Lung (tissue), 12 donors: ENCODE data around the gene LMF2. TPM values are rescaled to one million over a fixed set of nuclear protein-coding genes. Genes with fewer than 3 reads are reported as not detected.
A peak's percentile ranks its signal among the peaks of the same experiment; 100 is the strongest.

Source experiments
- ATAC-seq: fragments of 200-7000 bp; cut with Tn5 transposase; one replicate; pipeline ENCODE4 v1.9.1; 2020; ENCODE audit warnings: moderate number of reproducible peaks; ENCODE audit not compliant: insufficient read depth, low FRiP score
- DNase-seq, 3 donors: peaks; one replicate each; pipeline ENCODE4 v3.0.0-alpha.2; 2013 to 2017
- H3K27ac ChIP-seq, 2 donors: one replicate each; pipeline ENCODE4 v1.5.1; 2013; ENCODE audit warnings: mild to moderate bottlenecking in 2 of 2, moderate library complexity in 2 of 2, control low read depth in 1 of 2, inconsistent platforms in 1 of 2, low read depth in 1 of 2, low read length in 1 of 2
- H3K27me3 ChIP-seq, 3 donors: one replicate each; pipeline ENCODE4 v1.5.1; 2013; ENCODE audit warnings: low read length in 2 of 3; ENCODE audit not compliant: control insufficient read depth in 3 of 3, insufficient read depth in 3 of 3
- H3K36me3 ChIP-seq, 4 donors: one replicate each; pipeline ENCODE4 v1.5.1; 2013; ENCODE audit warnings: low read length in 4 of 4, mild to moderate bottlenecking in 1 of 4, moderate library complexity in 1 of 4; ENCODE audit not compliant: control insufficient read depth in 4 of 4, insufficient read depth in 4 of 4
- H3K4me1 ChIP-seq, 5 donors: one replicate each; pipeline ENCODE4 v1.5.1; 2013; ENCODE audit warnings: low read length in 5 of 5, mild to moderate bottlenecking in 2 of 5, moderate library complexity in 1 of 5; ENCODE audit not compliant: control insufficient read depth in 5 of 5, insufficient read depth in 5 of 5
- H3K4me3 ChIP-seq: one replicate; pipeline ENCODE4 v1.5.1; 2013; ENCODE audit warnings: mild to moderate bottlenecking, control low read depth, moderate library complexity
- H3K9ac ChIP-seq, 2 donors: one replicate each; pipeline ENCODE4 v1.5.1; 2013; ENCODE audit warnings: low read length in 2 of 2, control low read depth in 1 of 2; ENCODE audit not compliant: insufficient read depth in 1 of 2
- H3K9me3 ChIP-seq, 4 donors: one replicate each; pipeline ENCODE4 v1.5.1; 2013; ENCODE audit warnings: low read length in 3 of 4, mild to moderate bottlenecking in 1 of 4, moderate library complexity in 1 of 4; ENCODE audit not compliant: control insufficient read depth in 4 of 4, insufficient read depth in 3 of 4
- CTCF ChIP-seq: IDR thresholded peaks from 2 replicates; pipeline ENCODE4 v1.5.1; 2012; ENCODE audit warnings: mild to moderate bottlenecking; ENCODE audit errors: control extremely low read depth, extremely low read depth
- WGBS, 2 donors: extraction: QIAGEN DNeasy Blood & Tissue Kit; methylation state at CpG; one replicate each; pipeline ENCODE4 v1.1.7; 2013; 5-methylcytosine and 5-hydroxymethylcytosine counted together
- polyA plus RNA-seq, 2 donors: library from polyadenylated mRNA; stranded (reverse); fragments of 200-250 nt; gene quantifications; one replicate each; pipeline ENCODE4 v1.2.1, GENCODE V29; 2013
- total RNA-seq, 2 donors: library from RNA; depleted of rRNA in 1 of 2; stranded (reverse); fragments of >200 nt in 1 of 2; gene quantifications; one replicate each; pipeline ENCODE4 v1.2.1, GENCODE V29; 2014 to 2021
- donor health status: control.
- donor health status: control.
- donor health status: Bipolar disorder and iron deficiency.
- donor health status: healthy.
- donor health status: DM: yes; HTN: yes; CAD: no.

LMF2 gene
- total and polyA plus RNA-seq, 4 donors = 29.8 to 84.6 (median 50.4) TPM

GRCh38 chr22:50502096-50502495, 5.4 kb downstream of the LMF2 start:
- DNase-seq = no peak
- Histone ChIP-seq H3K36me3 (peaks cover 0 to 38% (median 4%) of the 10 kb centered on the region in 4 donors), H3K27ac (no peak overlapping the region), H3K4me1 (peaks cover 0 to 12% (median 7%) of the 10 kb centered on the region in 5 donors), H3K4me3 (no peak overlapping the region), H3K9me3 (no peaks in the 10 kb centered on the region), H3K9ac (no peak overlapping the region), H3K27me3 (no peaks in the 10 kb centered on the region)
- no peak for ATAC-seq
- WGBS, 2 donors = 85 to 97% methylated on average over 6 of the region's 6 CpGs
- no peak for TF ChIP-seq CTCF

GRCh38 chr22:50500452-50500851, 7.0 kb downstream of the LMF2 start:
- Histone ChIP-seq H3K36me3 (peaks cover 0 to 30% (median 4%) of the 10 kb centered on the region in 4 donors), H3K4me3 (no peak overlapping the region), H3K4me1 (no peaks in the 10 kb centered on the region), H3K27me3 (no peaks in the 10 kb centered on the region), H3K9ac (no peak overlapping the region), H3K9me3 (no peaks in the 10 kb centered on the region), H3K27ac (no peak overlapping the region)
- no peak for ATAC-seq
- DNase-seq = no peak
- WGBS, 2 donors = 90 to 92% methylated on average over 12 of the region's 12 CpGs
- no peak for TF ChIP-seq CTCF

GRCh38 chr22:50498322-50498890, 9.1 kb downstream of the LMF2 start:
- H3K27me3 ChIP-seq = no peaks in the 10 kb centered on the region
- no peak overlapping the region for H3K27ac ChIP-seq
- H3K4me3 ChIP-seq = no peak overlapping the region
- peaks cover 0 to 12% (median 4%) of the 10 kb centered on the region in 4 donors for H3K36me3 ChIP-seq
- 11 to 18% methylated on average over 13 of the region's 13 CpGs for WGBS, 2 donors
- no peak overlapping the region for H3K9ac ChIP-seq
- ATAC-seq (peak; percentile 81), DNase-seq (peak; percentile 53 to 64 (median 62))
- H3K9me3 ChIP-seq = no peaks in the 10 kb centered on the region
- H3K4me1 ChIP-seq = no peaks in the 10 kb centered on the region
- peak; percentile 78 for TF ChIP-seq CTCF

- H3K4me3 ChIP-seq = no peak overlapping the region
- no peak for ATAC-seq
- H3K4me1 ChIP-seq = no peaks in the 10 kb centered on the region
- H3K9ac ChIP-seq = no peak overlapping the region
- no peak overlapping the region for H3K27ac ChIP-seq
- H3K27me3 ChIP-seq = no peaks in the 10 kb centered on the region
- DNase-seq = no peak
- H3K36me3 ChIP-seq = peaks cover 0 to under 1% (median under 1%) of the 10 kb centered on the region in 4 donors
- H3K9me3 ChIP-seq = no peaks in the 10 kb centered on the region
- no peak for TF ChIP-seq CTCF
- WGBS, 2 donors = 86% methylated on average over 6 of the region's 6 CpGs
These were observed 10.4 kb downstream of the LMF2 start for GRCh38 chr22:50497093-50497492.
